Stimulated activated CD4-positive, alpha-beta T cell treated with anti-CD3 and anti-CD28 coated beads, Interleukin-2, amount 100 ng/mL, for 48 hours (primary cell): ENCODE measurements around the gene USP49.
"Not testable (repeated sequence)": the region's sequence is repeated elsewhere in the genome, so short reads cannot be mapped to it uniquely, and the experiment has no call there.

Experiments
- DNase-seq, 2 donors: peaks; one replicate each; pipeline ENCODE4 v3.0.0-alpha.2; 2020

Gene USP49

DNA sequence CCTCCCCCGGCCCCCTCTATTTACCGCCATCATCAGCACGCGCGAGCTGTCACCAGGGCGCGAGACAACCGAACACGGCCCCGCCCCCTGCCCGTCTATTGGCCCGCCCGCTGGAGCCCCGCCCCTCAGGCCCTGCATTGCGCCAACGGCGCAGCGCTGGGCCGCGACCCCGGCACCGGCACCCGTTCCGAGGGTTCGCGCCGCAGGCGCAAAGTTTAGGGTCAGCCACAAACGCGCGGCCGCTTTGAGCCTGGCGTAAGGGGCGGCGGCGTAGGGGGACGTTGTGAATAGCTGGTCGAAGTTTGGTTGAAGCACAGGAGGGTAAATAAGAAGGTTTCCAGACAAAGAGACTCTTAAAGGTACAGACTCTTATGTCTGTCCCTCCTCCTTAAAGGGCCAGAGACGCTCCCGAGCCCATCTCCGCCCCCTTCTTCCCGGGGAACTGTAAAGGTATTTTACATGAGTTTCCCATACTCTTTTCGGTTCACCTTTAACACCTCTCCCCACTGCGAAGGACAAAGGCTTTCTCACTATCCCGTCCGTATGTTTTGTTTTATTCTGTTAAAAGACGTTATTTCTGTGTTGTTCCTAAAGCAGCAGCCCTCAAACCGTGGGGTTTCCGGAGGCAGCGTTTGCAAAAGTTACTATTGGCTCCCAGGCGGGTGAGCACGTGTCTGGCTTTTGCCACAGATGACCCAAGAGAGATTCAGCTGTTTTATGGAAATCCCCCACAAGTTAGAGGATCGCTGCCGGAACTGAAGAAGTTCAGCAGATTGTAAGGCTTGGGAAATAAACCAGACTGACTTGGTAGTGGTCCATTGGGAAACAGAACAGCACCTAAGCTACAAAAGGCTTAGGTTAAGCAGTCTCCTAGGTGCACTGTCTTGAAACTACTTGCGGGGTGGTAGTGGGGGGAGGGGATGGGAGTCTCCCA lies at the start of gene USP49:
USP49 (minus strand) TSS at position 76 of the 934 bp plus-strand sequence. CDS start 88,392 bp downstream, outside the sequence.
- peak; percentile 94 for DNase-seq

DNA sequence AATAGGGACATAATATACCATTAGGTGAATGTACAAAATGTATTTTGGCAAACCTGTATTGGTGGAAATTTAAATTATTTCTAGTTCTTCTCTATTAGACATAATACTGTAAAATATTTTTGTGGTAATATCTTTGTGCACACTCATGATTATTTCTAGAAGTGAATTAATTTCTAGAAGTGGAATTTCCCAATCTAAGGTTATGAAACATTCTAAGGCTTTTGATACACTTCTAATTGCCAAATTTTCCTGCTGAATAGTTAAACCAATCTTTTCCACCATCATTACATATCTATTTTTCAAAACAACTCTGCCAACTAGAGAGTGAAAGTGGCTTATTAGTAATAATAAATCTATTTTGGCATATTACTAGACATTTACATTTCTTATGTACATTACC lies 48.3 kb upstream of the USP49 start:
- DNase-seq: no peak

DNA sequence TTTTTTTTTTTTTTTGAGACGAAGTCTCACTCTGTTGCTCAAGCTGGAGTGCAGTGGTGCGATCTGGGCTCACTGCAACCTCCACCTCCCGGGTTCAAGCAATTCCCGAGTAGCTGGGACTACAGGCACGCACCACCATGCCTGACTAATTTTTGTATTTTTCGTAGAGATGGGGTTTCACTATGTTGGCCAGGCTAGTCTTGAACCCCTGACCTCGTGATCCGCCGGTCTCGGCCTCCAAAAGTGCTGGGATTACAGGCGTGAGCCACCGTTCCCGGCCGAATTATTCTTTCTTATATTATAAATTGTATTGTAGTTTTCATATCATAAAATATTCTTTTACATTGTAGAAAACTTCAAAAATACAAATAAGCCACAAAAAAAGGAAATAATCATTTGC lies 47.7 kb upstream of the USP49 start:
- not testable (repeated sequence) for DNase-seq

DNA sequence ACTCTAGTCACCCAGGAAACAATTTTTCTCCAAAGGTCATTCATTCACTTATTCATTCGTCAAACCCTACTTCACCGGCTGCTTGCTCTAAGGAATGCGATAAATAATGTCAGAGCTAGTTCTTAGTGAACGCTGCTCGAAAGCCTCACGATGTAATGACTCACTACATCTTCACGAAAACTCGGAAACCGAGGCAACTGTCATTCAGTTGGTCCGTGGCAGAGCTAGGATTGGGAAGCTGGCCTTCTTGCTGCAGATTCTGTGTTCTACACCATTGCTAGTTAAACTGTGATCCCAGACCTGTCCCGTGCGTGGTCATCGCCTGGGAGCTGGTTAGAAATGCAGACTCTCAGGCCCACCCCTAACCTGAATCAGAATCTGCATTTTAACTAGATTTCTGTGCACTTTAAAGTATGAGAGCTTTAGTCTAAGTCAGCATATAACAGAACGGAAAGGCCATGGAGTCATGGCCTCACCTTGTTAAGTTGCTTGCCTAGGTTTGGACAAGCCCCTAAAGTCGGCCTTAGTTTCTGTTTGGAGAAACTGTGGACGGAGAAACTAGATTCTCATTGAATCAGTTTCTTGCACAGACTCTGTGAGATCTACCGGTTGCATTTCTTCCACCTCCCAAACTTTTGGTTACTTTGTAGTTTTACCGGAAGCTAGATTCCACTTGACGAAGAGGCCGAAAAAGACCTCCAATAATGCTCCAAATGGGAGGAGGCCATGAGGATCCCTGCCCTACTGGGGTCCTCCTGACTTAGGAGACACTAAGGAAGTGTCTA lies 47.1 kb upstream of the USP49 start:
- DNase-seq: no peak

DNA sequence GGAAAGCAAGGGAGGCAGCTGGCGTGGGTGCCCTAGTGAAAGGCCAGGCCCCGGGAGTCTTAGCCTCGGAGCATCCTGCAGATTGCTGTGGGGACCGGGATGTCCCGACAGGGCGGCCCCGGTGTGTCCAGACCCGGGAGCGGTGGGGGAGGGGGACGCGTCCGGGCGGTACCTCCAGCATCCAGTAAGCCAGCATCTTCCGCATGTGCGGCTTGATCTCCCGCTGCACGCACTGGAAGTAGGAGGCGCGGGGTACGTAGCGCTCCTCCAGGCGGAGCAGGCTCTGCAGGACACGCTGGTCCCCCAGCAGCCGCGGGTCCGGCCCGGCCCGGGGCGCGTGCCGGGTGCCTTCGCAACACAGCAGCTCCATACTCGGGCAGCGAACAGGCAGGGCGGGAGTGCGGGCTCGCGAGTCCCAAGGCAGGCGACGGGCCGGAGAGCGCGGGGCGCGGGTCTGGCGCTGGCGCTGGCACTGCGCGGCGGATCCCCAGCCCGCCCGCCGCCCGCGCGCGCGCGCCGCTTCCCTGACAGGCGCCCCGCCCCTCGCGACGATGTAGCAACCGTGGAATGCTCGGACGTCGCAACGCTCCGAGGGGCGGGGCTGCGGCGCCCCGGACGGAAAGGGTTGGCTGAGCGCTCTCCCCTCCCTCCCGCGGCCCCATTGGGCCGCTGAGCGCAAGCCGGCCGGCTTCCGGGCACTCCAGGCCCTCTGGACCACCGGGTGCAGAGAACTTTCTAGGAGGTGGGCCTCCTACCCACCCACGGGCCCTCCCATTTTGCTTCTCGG lies 46.3 kb upstream of the USP49 start, which contains the start of gene CCND3:
CCND3 (minus strand) TSS at position 529 of the 787 bp plus-strand sequence; CDS start at position 370, 159 bp downstream.
- DNase-seq: peak; percentile 87

DNA sequence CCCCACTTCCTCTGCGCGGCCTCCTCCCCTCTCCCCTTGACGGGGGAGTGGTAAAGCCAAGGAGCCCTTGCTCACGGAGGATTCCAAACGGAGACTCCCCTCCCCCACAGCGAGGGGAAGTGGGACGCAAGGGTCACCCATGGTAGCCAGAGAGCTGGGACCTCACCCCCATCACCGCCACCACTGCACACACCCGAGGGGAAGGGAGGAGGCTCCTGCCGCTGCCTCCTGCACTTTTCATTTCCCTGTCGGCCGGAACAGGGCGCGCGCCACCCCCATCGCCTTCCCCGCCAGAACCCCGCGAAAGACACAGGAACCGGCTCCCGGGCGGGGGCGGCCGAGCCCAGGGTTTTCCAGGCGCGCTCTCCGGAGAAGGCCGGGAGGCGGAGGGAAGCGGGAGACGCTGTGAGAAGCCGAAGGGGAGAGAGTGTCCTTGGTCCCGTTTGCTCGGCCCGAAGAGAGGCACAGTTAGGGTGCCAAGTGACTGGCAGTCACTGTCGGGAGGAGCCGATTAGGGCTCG lies 45.6 kb upstream of the USP49 start:
- no peak for DNase-seq

DNA sequence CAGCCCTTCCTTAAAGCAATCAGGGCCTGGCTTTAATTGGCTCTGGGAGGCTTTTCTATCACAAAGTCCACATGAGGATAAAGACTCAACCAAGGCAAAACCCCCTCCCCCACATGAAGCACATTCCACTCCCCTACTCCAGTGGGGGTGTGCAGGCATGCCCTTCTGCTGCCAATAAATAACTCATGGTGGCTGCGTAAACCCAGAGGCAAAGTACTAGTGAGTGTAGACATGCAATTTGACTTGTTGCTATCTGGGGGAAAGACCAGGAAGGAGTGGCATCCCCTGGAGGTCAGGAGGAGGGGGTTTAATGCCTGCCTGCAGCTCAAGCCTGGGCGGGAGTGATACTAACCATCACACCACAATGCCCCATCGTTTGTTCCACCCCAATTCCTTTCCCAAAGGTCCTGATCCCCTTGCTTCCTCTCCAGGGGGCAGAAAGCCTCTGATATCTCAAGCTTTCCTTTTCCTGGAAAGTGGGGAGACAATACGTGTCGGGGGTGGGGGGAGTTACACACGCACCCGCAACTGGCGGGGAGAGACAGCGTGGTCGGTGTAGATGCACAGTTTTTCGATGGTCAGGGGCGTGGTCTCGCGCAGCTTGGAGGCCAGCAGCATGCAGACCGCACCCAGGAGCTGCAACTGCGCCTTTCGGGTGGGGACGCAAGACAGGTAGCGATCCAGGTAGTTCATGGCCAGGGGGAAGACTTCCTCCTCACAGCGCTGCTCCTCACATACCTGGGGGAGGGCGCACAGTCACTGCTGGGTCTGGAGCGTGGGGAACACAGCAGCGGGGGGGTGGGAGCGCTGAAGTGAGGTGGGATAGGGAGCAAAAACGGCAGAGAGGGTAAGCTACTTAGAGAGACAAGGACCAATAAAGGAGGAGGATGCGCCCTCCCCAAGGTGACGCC lies 44.9 kb upstream of the USP49 start:
- DNase-seq: no peak

DNA sequence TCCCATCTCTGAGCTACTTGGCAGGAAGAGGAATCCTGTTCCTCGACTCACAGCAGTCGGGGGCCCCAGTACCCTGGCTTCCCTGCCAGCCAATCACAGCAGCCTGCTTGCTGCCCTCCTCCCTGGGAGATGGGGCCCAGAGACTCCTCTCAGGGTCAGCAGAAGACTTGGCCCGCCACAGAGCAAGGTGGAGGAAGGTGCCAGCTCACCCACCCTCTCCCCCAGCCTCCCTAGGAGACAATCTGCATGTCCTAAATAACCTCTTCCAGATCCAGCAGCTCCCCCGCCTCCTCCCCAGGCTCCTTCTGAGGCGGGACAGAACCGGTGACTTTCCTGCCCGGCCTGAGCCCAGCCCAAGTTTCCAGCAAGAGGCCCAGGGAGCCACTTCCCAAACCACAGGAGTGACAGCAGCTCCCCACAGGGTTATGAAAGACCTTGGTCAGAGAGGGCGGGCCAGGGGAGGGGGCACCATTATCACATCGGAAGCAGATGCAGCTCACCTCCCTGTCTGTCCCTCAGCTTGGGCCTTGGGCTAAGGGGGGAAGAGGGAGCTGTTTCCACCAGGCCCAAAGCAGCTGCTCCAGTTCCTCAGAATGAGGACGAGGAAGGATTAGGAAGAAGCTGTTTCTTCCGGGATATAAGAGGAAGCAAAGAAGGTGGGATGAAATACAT lies 44.1 kb upstream of the USP49 start:
- DNase-seq: no peak

DNA sequence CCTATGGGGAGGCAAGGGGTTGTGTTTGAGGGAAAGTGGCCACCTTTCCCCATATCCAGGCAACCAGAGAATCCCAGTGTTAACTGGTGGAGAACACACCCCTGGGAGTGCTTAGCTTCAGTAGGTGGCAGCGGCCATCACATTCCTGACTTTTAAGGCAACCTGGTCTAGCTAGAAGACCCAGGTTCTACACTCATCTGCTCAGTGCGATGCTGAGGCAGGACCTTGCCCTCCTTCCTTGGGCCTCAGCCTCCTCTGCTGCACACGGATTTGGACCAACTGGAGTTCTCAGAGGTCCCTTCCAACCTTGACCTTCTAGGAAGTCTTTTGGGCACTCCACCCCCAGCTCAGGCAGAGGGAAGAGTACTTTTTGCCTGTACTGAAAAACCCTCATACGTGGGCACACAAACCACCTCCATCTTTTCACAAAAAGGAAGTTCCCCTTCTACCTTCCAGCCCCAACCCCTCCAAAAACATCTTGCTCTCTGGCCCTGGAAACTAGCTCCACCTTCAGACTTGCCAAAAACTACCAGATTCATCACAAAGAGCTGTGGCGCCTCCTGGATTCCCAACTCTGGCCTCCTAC lies 43.5 kb upstream of the USP49 start:
- no peak for DNase-seq

DNA sequence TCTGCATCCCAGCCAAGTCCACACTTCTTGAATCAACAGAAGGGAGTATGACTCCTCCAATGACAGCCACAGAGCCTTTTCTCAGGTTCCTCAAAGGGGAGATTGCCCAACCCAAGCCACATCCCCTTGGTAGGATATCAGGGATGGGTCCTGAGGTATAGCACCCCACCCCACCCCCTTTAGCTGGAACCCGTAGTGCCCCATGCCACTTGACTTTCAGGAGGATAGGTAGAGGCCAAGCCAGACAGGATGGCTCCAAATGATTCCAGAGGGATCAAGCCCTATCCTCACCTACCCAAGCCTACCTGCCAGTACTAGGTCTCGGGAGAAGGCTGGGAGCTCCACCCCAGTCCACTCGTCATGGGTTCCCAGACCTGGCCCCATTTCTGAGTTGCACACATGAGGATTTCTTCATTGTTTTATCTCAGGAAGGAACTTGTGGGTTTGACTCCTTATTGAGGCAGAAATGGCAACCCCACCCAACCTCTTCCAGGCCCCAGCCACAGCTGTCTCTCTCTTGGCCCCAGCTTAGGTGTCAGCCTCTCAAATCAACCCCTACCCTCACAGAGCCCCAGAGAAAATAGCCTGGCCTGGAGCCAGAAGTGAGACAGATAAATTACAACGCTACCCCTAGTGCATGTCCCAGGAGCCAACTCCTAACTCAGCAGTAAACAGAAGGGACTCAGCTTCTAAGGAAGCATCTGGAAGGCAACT lies 42.8 kb upstream of the USP49 start:
- no peak for DNase-seq

DNA sequence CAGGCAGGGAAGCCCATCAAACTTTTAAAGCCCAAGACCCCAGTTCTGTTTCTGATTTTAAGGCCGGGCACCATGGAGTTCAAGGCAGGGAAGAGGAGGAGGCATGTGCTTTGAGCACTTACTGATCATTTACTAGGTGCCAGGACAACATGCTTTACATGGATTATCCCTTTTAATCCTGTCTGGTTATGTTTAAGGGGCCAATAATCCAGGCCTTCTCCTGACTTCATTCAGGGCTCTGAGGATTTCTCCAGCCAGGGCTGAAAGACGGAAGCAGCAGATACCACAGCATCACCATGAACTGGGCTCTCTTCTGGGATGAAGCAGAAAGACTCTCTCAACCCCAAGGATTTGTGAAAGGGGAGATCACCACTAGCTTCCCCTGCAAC lies 42.3 kb upstream of the USP49 start:
- no peak for DNase-seq

DNA sequence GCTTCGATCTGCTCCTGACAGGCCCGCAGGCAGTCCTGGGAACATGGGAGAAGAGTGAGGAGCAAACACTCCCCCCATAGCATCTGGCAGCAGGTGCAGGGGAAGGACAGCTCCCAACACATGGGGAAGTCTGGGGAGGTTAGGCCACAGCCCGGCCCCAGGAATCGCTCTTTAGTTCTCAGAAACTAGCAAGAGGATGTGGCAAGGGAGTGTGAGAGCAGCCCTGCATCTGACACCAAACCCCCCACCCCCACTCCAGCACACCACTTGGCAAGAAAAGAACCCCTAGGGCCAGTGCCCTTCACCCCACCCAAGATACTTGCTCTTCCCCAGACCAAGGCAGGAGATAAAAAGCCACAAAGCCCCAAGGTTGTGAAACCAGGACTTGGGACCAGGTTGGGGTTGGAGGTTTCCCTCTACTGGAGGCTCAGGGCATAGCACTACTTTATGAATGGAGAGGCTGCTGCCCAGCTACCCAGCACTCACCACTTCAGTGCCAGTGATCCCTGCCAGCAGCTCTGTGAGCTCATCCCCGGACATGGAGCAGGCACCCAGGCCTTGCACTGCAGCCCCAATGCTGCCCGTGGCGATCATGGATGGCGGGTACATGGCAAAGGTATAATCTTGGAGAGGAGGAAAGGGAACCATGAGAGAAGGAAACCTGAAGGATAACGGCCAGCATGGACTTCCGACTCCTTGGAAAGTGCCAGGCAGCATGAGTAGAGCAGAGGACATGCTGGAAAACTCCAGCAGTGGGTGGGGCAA lies 41.1 kb upstream of the USP49 start:
- peak; percentile 56 to 66 for DNase-seq

DNA sequence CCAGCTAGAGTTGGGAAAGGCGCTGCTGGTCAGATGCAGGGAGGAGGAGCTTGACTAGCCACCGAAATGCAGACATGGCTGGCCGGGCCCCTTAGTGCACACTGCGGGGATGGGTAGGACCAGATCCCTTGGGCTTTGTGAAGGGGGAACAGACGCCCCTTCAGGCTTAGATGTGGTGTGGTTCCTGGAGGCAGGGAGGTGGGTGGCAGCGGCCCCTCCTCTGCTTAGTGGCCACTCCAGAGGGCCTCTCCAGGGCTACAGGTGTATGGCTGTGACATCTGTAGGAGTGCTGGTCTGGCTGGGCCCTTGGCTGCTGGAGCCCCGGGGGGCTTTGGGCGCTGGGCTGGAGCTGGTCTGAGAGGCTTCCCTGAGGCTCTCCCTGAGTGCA lies 40.5 kb upstream of the USP49 start:
- no peak for DNase-seq

DNA sequence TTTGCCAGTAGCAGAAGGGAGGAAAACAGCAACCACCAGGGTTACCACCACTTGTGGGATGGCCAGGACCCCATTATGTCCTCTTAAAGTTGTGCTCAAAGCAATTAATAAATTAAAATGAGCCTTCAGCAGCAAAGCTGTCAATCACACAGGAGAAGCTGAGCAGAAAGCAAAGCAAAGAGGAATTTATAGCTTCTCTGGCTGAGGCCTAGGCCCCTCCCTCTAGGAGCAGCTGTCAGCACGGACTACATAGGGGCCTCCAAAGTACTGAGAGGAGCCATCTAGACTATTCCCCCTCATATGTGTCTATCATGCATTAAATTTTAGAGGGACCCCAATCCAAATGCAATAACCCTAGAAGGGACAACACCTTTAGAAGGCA lies 40.0 kb upstream of the USP49 start:
- DNase-seq: no peak

DNA sequence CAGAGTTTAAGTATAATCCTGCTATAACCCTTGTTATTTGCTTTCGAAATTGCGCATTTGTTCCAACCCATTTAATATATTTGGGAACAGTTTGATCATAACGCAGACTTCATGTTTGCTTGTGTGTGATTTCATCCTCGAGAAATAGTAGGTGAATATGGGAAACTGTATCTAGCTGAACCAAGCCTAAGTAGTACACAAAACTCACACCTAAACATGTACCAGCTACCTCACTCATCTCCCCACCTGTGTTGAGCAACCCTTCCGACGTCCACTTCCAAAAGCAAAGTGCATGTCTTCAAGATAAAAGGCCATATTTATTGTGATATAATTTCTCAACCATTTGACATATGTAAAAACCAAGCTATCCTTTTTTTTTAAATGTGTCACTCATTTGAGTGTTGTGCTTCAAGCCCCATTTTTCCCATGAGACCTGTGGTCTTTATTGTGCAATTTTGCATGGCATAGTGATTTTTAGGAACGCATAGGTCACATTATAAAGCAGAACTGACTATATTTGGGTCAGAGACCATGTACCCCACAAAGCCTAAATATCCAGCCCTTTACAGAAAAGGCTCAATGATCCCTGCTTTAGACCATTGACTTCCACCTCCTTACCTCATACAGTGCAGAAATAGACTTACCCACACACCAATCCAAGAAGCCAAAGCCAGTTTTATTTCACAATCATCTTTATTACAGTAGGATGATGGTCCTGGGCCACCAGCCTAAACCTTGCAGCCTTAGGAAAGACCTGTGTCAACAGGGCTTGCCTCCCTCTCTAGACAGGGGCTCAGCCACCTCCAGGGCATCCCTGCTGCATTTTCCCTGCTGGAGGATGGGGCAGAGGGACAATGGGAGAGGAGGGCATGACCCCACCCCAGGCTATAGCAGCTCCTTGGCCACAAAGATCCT lies 39.4 kb upstream of the USP49 start:
- no peak for DNase-seq

DNA sequence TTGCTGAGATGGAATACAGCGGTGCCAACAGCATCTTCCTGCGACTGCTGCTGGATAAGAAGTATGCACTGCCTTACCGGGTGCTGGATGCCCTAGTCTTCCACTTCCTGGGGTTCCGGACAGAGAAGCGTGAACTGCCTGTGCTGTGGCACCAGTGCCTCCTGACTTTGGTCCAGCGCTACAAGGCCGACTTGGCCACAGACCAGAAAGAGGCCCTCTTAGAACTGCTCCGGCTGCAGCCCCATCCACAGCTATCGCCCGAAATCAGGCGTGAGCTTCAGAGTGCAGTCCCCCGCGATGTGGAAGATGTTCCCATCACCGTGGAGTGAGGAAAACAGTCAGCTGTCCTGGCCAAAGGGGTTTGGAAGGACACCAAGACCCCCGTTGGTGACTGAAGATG lies 37.2 kb upstream of the USP49 start:
- DNase-seq: no peak

DNA sequence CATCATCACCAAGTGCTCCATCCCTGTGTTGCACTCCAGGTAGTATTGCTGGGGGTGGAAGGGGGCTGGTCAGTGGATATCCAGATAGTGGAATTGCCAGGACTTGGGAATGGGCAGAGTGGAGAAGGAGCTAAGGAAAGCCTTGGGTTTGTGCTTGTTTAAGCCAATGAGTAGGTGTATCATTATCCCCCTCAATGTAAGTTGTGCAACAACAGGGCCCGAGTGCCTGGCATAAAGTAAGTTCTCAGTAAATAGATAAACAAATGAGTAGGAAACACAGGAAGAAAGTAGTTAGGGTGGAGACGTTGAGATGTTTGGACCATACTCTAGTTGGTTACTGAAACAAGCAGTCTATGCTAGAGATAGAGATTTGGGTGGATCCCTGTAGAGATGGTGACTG lies 36.6 kb upstream of the USP49 start:
- no peak for DNase-seq

DNA sequence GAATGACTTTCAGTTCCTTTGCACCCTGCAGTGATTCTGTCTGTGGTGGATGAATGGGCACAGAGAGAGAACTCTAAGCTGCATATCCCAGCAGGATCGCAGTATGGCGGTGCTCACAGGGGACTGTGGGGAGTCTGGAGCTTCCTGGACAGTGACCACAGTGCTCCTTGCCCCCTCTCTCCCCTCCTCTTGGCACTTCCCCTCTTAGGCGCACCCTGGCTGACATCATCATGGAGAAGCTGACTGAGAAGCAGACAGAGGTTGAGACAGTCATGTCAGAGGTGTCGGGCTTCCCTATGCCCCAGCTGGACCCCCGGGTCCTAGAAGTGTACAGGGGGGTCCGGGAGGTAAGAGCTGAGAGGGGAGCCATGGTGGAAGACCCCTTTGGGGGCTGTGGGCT lies 34.7 kb upstream of the USP49 start:
- no peak for DNase-seq
